Lower lobe of right lung (tissue), 2 donors: ENCODE results near the gene ARID3B. TPM values are rescaled to one million over a fixed set of nuclear protein-coding genes. Genes with fewer than 3 reads are reported as not detected.

Experiments used
- ATAC-seq, 2 donors: fragments of 200-7000 bp; cut with Tn5 transposase; one replicate each; pipeline ENCODE4 v1.9.1; 2020 to 2022; ENCODE audit warnings: mild to moderate bottlenecking in 2 of 2, moderate library complexity in 2 of 2
- DNase-seq: peaks from one replicate; pipeline ENCODE4 v3.0.0-alpha.2; 2020
- H3K27ac ChIP-seq: fragments of 200-600 bp; one replicate; pipeline ENCODE4 v1.8.0; 2022
- H3K27me3 ChIP-seq: fragments of 200-600 bp; one replicate; pipeline ENCODE4 v1.8.0; 2022; ENCODE audit warnings: low read depth
- H3K36me3 ChIP-seq: fragments of 200-600 bp; one replicate; pipeline ENCODE4 v1.8.0; 2022; ENCODE audit warnings: mild to moderate bottlenecking
- H3K4me1 ChIP-seq: fragments of 200-600 bp; one replicate; pipeline ENCODE4 v1.8.0; 2022
- H3K4me3 ChIP-seq: fragments of 200-600 bp; one replicate; pipeline ENCODE4 v1.8.0; 2022; ENCODE audit warnings: mild to moderate bottlenecking
- H3K9me3 ChIP-seq: fragments of 200-600 bp; one replicate; pipeline ENCODE4 v1.8.0; 2022
- CTCF ChIP-seq: fragments of 200-600 bp; IDR thresholded peaks from one replicate; pipeline ENCODE4 v1.8.0; 2022; ENCODE audit warnings: antibody characterized with exemption, mild to moderate bottlenecking
- intact Hi-C: fragments of 100-400 bp; cut with DNase I; formaldehyde crosslinking; loops from one replicate; pipeline ENCODE4 v1.11.0; 2022
- total RNA-seq: library from RNA; stranded (reverse); fragmentation: NEBNext Ultra II Directional; extraction: Animal tissue kit (Norgen Biotek cat#: 25700); gene quantifications from one replicate; pipeline ENCODE4 v1.2.1, GENCODE V29; 2021
- donor health status: DM: no; HTN: yes; CAD: no; lungs with severe emphysema.

Gene ARID3B
- total RNA-seq, 1 donor from 2014 or later: 11.1 TPM

- Histone ChIP-seq H3K4me1 (peaks cover 7% of the 10 kb centered on the region), H3K27me3 (no peaks in the 10 kb centered on the region), H3K27ac (no peak overlapping the region), H3K36me3 (no peaks in the 10 kb centered on the region), H3K9me3 (no peaks in the 10 kb centered on the region), H3K4me3 (no peak overlapping the region)
- DNase-seq (no peak), ATAC-seq (no peak)
- intact Hi-C loops: no loop called here
- TF ChIP-seq CTCF: no peak
Measured at GRCh38 chr15:74611341-74611740, 70.3 kb downstream of the ARID3B start.

GRCh38 chr15:74611834-74612233, 70.8 kb downstream of the ARID3B start:
- ATAC-seq (no peak), DNase-seq (no peak)
- no peak overlapping the region for H3K27ac ChIP-seq
- TF ChIP-seq CTCF: no peak
- H3K36me3 ChIP-seq: no peaks in the 10 kb centered on the region
- no peaks in the 10 kb centered on the region for H3K9me3 ChIP-seq
- H3K4me1 ChIP-seq: peaks cover 11% of the 10 kb centered on the region
- no peaks in the 10 kb centered on the region for H3K27me3 ChIP-seq
- intact Hi-C loops: no loop called here
- H3K4me3 ChIP-seq: no peak overlapping the region

DNA sequence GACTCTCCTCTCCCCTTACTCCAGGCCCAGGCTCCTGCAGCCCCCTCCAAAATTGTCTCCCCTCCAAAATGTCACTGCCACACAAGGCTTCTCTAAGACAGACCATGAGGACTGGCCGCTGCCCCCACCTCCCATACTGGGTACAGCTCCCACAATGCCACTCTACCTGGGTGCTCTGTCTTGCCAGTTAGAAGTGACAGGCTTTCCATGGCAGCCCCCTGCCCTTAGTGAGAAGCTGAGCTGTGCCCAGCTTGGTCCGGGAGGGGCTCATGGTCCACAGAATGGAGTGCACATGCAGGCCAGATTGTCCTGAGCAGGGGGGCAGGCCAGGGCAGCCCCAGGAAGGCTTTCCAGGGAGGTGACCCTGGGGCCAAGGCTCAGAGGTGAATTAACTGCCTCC, 71.7 kb downstream of the ARID3B start:
- intact Hi-C loops: no loop called here
- no peak for TF ChIP-seq CTCF
- H3K27me3 ChIP-seq: no peaks in the 10 kb centered on the region
- H3K4me1 ChIP-seq: peaks cover 20% of the 10 kb centered on the region
- H3K4me3 ChIP-seq: no peak overlapping the region
- H3K27ac ChIP-seq: no peak overlapping the region
- DNase-seq (no peak), ATAC-seq (no peak)
- no peaks in the 10 kb centered on the region for H3K9me3 ChIP-seq
- no peaks in the 10 kb centered on the region for H3K36me3 ChIP-seq

- Histone ChIP-seq H3K27me3 (no peaks in the 10 kb centered on the region), H3K4me1 (peaks cover 26% of the 10 kb centered on the region), H3K27ac (no peak overlapping the region), H3K4me3 (no peak overlapping the region), H3K9me3 (no peaks in the 10 kb centered on the region), H3K36me3 (no peaks in the 10 kb centered on the region)
- intact Hi-C loops: no loop called here
- ATAC-seq: no peak
- DNase-seq: no peak
- TF ChIP-seq CTCF: no peak
Measured at GRCh38 chr15:74613089-74613952, 72.3 kb downstream of the ARID3B start.

GRCh38 chr15:74613953-74614743, 73.1 kb downstream of the ARID3B start:
- peak overlapping the region; percentile 99 for H3K27ac ChIP-seq

More at GRCh38 chr15:74613953-74614743, 73.1 kb downstream of the ARID3B start:
- no peaks in the 10 kb centered on the region for H3K27me3 ChIP-seq
- intact Hi-C loops: no loop called here
- peak overlapping the region; percentile 99 for H3K4me3 ChIP-seq
- H3K36me3 ChIP-seq: peaks cover 5% of the 10 kb centered on the region
- DNase-seq (no peak), ATAC-seq (no peak)
- TF ChIP-seq CTCF: no peak
- no peaks in the 10 kb centered on the region for H3K9me3 ChIP-seq
- peaks cover 34% of the 10 kb centered on the region for H3K4me1 ChIP-seq
